HepG2 (cell line): ENCODE data around the gene ANAPC2. TPM values are rescaled to one million over a fixed set of nuclear protein-coding genes. Genes with fewer than 3 reads are reported as not detected.
A peak's percentile ranks its signal among the peaks of the same experiment; 100 is the strongest.

Source experiments
- ARNT2 ChIP-seq: sonication (generic); formaldehyde crosslinking; IDR thresholded peaks from 2 replicates; pipeline ENCODE4 v1.8.0; 2022; ENCODE audit warnings: mild to moderate bottlenecking, low read depth, missing genetic modification reagents, moderate library complexity
- FOSL2 ChIP-seq: sonication (generic); formaldehyde crosslinking; IDR thresholded peaks from 2 replicates; pipeline ENCODE4 v1.4.0; 2020; ENCODE audit warnings: missing genetic modification reagents
- GABPA ChIP-seq, 2 experiments: IDR thresholded peaks; 2 replicates each; pipeline ENCODE4 v1.6.1; 2011 to 2016; ENCODE audit warnings: low read depth in 2 of 2, low read length in 1 of 2, missing biosample characterization in 1 of 2, missing genetic modification characterization in 1 of 2
- HIC2 ChIP-seq: sonication (generic); formaldehyde crosslinking; IDR thresholded peaks from 2 replicates; pipeline ENCODE4 v1.9.0; 2022; ENCODE audit warnings: low read depth, missing genetic modification reagents
- NCOR1 ChIP-seq: fragments of 200-600 bp; sonication (generic); IDR thresholded peaks from 2 replicates; pipeline ENCODE4 v1.7.0; 2017; ENCODE audit warnings: antibody characterized with exemption, low read length, borderline replicate concordance
- NPAS2 ChIP-seq: sonication (generic); formaldehyde crosslinking; IDR thresholded peaks from 2 replicates; pipeline ENCODE4 v1.8.0; 2022; ENCODE audit warnings: mild to moderate bottlenecking, missing genetic modification reagents, borderline replicate concordance
- THYN1 ChIP-seq: sonication (generic); formaldehyde crosslinking; IDR thresholded peaks from 2 replicates; pipeline ENCODE4 v1.8.1; 2023; ENCODE audit warnings: low read depth, mild to moderate bottlenecking, moderate library complexity, missing genetic modification reagents, borderline replicate concordance
- ZFP41 ChIP-seq: sonication (generic); formaldehyde crosslinking; IDR thresholded peaks from 2 replicates; pipeline ENCODE4 v1.4.0; 2020; ENCODE audit warnings: mild to moderate bottlenecking, missing genetic modification reagents, borderline replicate concordance
- ZNF597 ChIP-seq: sonication (generic); formaldehyde crosslinking; IDR thresholded peaks from 2 replicates; pipeline ENCODE4 v1.5.0; 2020; ENCODE audit warnings: missing genetic modification reagents
- ZNF749 ChIP-seq: sonication (generic); formaldehyde crosslinking; IDR thresholded peaks from 2 replicates; pipeline ENCODE4 v1.8.0; 2022; ENCODE audit warnings: mild to moderate bottlenecking, missing genetic modification reagents, moderate library complexity, borderline replicate concordance
- ZSCAN25 ChIP-seq: sonication (generic); formaldehyde crosslinking; IDR thresholded peaks from 2 replicates; pipeline ENCODE4 v1.8.0; 2022; ENCODE audit warnings: mild to moderate bottlenecking, missing genetic modification reagents
- ZSCAN5A ChIP-seq: sonication (generic); formaldehyde crosslinking; IDR thresholded peaks from 2 replicates; pipeline ENCODE4 v1.8.0; 2022; ENCODE audit warnings: mild to moderate bottlenecking, missing genetic modification reagents, borderline replicate concordance
- polyA plus RNA-seq, 8 experiments: library from polyadenylated mRNA; depleted of rRNA in 3 of 8; stranded (reverse) in 7 of 8; unstranded in 1 of 8; fragments of >200 nt; fragmentation: Illumina TruSeq in 4 of 8; extraction: Trizol in 4 of 8; gene quantifications; 2 replicates each; pipeline versions ENCODE4 v1.2.1 to v1.2.3, GENCODE V29; 2011 to 2016; ENCODE audit warnings: low read depth in 4 of 8, missing spikeins in 1 of 8, mixed read lengths in 1 of 8; ENCODE audit not compliant: insufficient read depth in 1 of 8
- total RNA-seq, 5 experiments: library from RNA; depleted of rRNA; stranded (reverse); fragments of >200 nt; fragmentation: Illumina TruSeq; extraction: Trizol; gene quantifications; 2 replicates each; pipeline ENCODE4 v1.2.3, GENCODE V29; 2016; ENCODE audit warnings: low read depth in 1 of 5
- TF ChIP-seq, protein P1 (sequence below): sonication (generic); formaldehyde crosslinking; IDR thresholded peaks from 2 replicates; pipeline ENCODE4 v1.5.1; 2020; ENCODE audit warnings: missing genetic modification reagents, mild to moderate bottlenecking, borderline replicate concordance
- TF ChIP-seq, protein P2 (sequence below): sonication (generic); formaldehyde crosslinking; IDR thresholded peaks from 2 replicates; pipeline ENCODE4 v1.5.1; 2020; ENCODE audit warnings: mild to moderate bottlenecking, missing genetic modification reagents

Gene ANAPC2
- total and polyA plus RNA-seq, 2 of the 13 experiments (the other 11 are each of a cell fraction or from before 2014, with no cell fraction given) = 12.3 to 15.4 TPM

DNA sequence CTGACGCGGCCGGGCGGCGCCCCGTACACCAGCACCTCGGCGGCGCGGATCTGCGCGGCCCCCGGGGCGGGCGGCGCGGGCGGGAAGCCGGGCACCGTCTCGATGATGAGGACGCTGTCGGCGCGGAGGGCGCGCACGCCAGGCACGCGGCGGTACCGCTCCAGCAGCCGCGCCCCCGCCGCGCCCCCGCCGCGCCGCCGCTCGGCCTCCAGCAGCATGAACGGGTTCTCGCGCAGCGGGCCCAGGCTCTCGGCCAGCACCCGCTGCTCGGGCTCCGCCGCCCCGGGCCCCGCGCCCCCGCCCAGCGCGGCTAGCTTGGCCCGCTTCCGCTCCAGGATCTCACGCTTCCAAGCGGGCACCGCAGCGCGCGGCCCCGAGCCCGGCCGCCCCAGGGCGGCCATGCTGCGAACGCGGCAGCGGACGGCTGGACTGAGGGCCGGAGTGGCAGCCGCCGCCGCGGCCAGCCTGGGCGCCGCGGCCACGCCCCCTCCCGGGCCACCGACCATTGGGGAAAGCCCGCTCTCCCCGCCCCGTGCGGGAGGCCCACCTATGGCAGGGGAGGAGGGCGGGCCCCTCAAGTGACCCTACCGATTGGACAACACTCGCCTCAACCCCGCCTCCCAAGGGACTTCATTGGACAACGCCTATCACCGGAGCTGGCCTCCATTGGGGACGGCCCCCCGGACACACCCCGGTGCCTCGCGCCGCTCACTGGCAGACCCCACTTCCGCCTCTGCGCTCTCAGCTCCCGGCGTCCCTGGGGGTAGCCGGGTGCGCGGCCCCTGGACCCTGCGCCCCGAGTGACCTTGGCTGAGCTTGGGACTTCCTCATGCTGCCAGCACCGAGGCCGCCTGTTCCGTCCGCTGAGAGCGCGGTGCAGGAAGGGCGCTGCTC is 12.2 kb upstream of the ANAPC2 start, which contains the start of gene TPRN (continued):
- TF ChIP-seq, protein P1, sequence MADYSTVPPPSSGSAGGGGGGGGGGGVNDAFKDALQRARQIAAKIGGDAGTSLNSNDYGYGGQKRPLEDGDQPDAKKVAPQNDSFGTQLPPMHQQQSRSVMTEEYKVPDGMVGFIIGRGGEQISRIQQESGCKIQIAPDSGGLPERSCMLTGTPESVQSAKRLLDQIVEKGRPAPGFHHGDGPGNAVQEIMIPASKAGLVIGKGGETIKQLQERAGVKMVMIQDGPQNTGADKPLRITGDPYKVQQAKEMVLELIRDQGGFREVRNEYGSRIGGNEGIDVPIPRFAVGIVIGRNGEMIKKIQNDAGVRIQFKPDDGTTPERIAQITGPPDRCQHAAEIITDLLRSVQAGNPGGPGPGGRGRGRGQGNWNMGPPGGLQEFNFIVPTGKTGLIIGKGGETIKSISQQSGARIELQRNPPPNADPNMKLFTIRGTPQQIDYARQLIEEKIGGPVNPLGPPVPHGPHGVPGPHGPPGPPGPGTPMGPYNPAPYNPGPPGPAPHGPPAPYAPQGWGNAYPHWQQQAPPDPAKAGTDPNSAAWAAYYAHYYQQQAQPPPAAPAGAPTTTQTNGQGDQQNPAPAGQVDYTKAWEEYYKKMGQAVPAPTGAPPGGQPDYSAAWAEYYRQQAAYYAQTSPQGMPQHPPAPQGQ (CRISPR knock-in tag) = no peak
- TF ChIP-seq HIC2 (CRISPR knock-in tag) (peak; percentile 67), FOSL2 (CRISPR knock-in tag) (no peak; the same call in none of the 2 replicates), ZNF597 (no peak), ZFP41 (peak; percentile 78; the same call in 1 of the 2 replicates), ZNF749 (CRISPR knock-in tag) (0 out of 2 replicates have a peak, but pooled peaks have one; percentile 59), ZSCAN5A (CRISPR knock-in tag) (no peak), NCOR1 (peak; percentile 71; the same call in 1 of the 2 replicates), ZSCAN25 (CRISPR knock-in tag) (0 out of 2 replicates have a peak, but pooled peaks have one; percentile 31), ARNT2 (CRISPR knock-in tag) (peak; percentile 74), THYN1 (CRISPR knock-in tag) (0 out of 2 replicates have a peak, but pooled peaks have one; percentile 43), GABPA (IDR thresholded peaks at IDR 0.05; ENCODE audit: low read depth, low read length) (no peak), GABPA (CRISPR knock-in tag; IDR thresholded peaks at IDR 0.05; ENCODE audit: low read depth) (peak; percentile 84), NPAS2 (no peak)
- TF ChIP-seq, protein P2, sequence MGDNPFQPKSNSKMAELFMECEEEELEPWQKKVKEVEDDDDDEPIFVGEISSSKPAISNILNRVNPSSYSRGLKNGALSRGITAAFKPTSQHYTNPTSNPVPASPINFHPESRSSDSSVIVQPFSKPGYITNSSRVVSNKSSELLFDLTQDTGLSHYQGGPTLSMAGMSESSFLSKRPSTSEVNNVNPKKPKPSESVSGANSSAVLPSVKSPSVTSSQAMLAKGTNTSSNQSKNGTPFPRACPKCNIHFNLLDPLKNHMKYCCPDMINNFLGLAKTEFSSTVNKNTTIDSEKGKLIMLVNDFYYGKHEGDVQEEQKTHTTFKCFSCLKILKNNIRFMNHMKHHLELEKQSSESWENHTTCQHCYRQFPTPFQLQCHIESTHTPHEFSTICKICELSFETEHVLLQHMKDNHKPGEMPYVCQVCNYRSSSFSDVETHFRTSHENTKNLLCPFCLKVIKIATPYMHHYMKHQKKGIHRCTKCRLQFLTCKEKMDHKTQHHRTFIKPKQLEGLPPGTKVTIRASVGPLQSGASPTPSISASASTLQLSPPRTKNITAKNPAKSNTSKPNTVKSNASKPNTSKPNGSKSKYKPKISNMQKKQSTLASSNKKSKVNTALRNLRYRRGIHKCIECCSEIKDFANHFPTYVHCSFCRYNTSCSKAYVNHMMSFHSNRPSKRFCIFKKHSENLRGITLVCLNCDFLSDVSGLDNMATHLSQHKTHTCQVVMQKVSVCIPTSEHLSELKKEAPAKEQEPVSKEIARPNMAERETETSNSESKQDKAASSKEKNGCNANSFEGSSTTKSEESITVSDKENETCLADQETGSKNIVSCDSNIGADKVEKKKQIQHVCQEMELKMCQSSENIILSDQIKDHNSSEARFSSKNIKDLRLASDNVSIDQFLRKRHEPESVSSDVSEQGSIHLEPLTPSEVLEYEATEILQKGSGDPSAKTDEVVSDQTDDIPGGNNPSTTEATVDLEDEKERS (CRISPR knock-in tag) = peak; percentile 76
